SK-N-MC (cell line): Measurements from ENCODE around the gene LTC4S.

Experiments used
- EZH2 ChIP-seq: fragments of 200-600 bp; sonication (generic); IDR thresholded peaks from one replicate; pipeline ENCODE4 v1.6.1; 2017; ENCODE audit warnings: antibody characterized with exemption
- POLR2AphosphoS5 ChIP-seq: IDR thresholded peaks from 2 replicates; pipeline ENCODE4 v1.6.1; 2012; ENCODE audit warnings: mild to moderate bottlenecking, low read depth, low read length, borderline replicate concordance

DNA sequence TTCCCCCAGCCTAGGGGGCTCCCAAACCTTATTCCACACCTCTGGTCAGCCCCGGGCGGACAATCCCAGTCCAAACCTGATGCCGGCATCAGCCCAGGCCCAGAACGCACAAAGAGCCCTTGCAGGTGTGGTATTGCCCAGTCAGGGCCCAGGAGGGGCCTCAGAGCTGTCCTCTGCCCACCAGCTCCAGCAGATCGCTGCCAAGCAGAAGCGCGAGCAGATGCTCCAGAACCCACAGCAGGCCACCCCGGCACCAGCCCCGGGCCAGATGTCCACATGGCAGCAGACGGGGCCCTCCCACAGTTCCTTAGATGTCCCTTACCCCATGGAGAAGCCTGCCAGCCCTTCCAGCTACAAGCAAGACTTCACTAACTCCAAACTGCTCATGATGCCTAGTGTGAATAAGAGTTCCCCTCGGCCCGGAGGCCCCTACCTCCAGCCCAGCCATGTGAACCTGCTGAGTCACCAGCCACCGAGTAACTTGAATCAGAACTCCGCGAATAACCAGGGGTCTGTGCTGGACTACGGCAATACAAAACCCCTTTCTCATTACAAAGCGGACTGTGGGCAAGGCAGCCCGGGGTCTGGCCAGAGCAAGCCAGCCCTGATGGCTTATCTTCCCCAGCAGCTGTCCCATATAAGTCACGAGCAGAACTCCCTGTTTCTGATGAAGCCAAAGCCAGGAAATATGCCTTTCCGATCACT is 27.6 kb upstream of the LTC4S start:
- no peak for TF ChIP-seq EZH2
- no peak for TF ChIP-seq POLR2AphosphoS5
